Neural progenitor cell (in vitro differentiated cells): Measurements from ENCODE around the gene GSTA4.

ENCODE experiments used
- EZH2 ChIP-seq: fragments of 200-600 bp; sonication (generic); IDR thresholded peaks from 2 replicates; pipeline ENCODE4 v1.6.1; 2017; ENCODE audit warnings: antibody characterized with exemption, mild to moderate bottlenecking, moderate library complexity
- EZH2phosphoT487 ChIP-seq: fragments of 200-600 bp; sonication (generic); IDR thresholded peaks from 2 replicates; pipeline ENCODE4 v1.6.1; 2017; ENCODE audit warnings: antibody characterized with exemption
- TF ChIP-seq, protein P1 (sequence below): fragments of 200-600 bp; sonication (generic); IDR thresholded peaks from 2 replicates; pipeline ENCODE4 v1.5.1; 2017; ENCODE audit warnings: antibody characterized with exemption, mild to moderate bottlenecking

DNA sequence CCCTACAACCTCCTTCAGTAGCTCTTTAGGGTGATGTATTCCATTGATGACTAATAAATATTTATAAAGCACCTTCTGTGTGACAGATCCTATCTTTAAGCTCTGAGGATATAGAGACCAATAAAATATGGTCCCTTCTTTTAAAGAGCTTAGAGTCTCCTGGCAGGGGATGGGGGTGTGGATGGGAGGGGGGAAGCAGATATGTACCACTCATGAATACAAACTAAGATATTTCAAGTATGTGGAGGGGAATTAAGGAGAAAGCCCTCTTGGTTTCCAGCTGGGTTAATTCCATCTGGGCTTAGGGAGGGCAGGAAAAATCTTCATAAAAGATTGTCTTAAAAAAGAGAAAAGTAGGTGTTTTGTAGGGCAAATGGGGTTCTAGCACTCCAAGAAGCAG lies 48.5 kb upstream of the GSTA4 start:
- TF ChIP-seq, protein P1, sequence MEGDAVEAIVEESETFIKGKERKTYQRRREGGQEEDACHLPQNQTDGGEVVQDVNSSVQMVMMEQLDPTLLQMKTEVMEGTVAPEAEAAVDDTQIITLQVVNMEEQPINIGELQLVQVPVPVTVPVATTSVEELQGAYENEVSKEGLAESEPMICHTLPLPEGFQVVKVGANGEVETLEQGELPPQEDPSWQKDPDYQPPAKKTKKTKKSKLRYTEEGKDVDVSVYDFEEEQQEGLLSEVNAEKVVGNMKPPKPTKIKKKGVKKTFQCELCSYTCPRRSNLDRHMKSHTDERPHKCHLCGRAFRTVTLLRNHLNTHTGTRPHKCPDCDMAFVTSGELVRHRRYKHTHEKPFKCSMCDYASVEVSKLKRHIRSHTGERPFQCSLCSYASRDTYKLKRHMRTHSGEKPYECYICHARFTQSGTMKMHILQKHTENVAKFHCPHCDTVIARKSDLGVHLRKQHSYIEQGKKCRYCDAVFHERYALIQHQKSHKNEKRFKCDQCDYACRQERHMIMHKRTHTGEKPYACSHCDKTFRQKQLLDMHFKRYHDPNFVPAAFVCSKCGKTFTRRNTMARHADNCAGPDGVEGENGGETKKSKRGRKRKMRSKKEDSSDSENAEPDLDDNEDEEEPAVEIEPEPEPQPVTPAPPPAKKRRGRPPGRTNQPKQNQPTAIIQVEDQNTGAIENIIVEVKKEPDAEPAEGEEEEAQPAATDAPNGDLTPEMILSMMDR, result no peak
- TF ChIP-seq EZH2, result no peak
- no peak for TF ChIP-seq EZH2phosphoT487
